Measurements from ENCODE around the gene CALCOCO1.
"Not testable (repeated sequence)": the region's sequence is repeated elsewhere in the genome, so short reads cannot be mapped to it uniquely, and the experiment has no call there.

The CALCOCO1 gene

DNA sequence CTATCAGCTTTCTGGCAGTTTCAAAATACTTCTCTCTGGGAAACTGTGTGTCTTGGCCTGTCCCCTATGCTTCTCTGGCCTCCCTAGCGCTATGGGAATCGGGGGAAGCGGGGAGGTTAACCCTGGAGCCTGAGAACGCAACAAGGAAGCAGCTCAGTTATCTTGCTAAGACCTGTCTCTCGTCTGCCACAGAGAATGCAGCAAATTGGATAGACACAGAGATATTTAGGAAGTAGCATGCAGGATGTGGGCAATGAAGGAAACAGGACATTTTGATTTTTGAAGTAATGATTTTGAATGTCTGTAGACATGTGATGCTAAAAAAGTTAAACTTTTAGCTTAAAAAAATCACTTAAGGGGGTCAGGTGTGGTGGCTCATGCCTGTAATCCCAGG lies 6.6 kb upstream of the CALCOCO1 start:
- no peak for DNase-seq (ENCODE audit: low read depth in 3 of 3)

DNA sequence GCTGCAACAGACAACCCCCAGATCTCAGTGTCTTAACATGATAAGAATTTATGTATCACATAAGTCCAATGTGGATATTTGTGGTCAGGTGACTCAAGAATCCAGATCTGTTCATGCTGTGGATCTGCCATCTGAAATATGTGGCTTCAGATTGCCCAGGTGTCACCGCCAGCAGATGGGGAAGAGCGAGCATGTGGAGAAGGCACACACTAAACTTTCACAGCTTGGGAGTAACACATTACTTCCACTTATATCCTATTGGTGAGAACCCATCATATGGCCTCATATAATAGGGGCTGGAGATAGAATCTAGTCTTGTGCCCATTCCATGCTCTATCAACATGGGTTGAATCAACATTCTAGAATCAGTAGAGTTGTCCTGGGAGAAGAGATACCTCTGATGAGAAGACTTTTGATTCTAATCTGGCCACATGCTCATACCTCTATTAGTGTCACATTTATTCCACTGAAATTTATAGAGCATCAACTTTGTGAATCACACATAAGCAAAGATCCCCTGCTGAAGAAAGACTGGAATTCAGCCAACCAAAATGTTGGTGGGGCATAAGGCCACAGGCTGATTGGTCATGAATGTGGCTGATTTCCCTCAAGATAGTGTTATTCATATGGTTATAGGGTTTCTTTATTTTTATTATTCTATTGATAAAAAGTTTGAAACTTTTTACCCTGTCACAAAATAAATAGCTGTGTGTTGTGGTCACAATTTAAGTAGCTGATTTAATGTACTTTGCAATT lies 6.0 kb upstream of the CALCOCO1 start:
- no peak for DNase-seq (ENCODE audit: low read depth in 3 of 3)

- no peak for DNase-seq (ENCODE audit: low read depth in 3 of 3)
Measured at GRCh38 chr12:53729644-53730043, 2.4 kb upstream of the CALCOCO1 start.

GRCh38 chr12:53728206-53728605 lies 954 bp upstream of the CALCOCO1 start:
- no peak for DNase-seq (ENCODE audit: low read depth in 3 of 3)

GRCh38 chr12:53726946-53727309 lies 324 bp downstream of the CALCOCO1 start:
- no peak for DNase-seq (ENCODE audit: low read depth in 3 of 3)

- no peak for DNase-seq (ENCODE audit: low read depth in 3 of 3)
Measured at GRCh38 chr12:53726341-53726740, 911 bp downstream of the CALCOCO1 start.

DNA sequence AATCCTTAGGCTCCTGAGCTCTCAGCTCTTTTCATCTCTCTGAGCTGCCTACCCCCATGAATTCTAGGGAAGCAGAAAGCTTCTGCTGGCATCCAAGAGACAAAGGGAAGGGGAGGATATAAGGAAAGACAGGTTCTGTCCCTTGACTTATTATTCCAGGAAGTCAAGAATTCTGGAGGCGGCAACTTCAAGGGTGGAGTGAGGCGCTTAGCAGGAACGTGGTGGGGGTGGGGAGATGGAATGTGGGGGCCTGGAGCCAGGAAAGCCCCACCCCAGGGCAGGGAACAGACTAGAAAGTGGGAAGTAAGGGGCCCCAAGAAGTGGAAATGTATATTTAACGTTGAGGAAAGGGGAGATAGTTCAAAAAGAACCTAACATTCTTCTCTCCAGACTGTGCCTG lies 1.4 kb downstream of the CALCOCO1 start:
- DNase-seq (ENCODE audit: low read depth in 3 of 3), result no peak

GRCh38 chr12:53722450-53723041 lies 4.7 kb downstream of the CALCOCO1 start:
- no peak for DNase-seq (ENCODE audit: low read depth in 3 of 3)

DNA sequence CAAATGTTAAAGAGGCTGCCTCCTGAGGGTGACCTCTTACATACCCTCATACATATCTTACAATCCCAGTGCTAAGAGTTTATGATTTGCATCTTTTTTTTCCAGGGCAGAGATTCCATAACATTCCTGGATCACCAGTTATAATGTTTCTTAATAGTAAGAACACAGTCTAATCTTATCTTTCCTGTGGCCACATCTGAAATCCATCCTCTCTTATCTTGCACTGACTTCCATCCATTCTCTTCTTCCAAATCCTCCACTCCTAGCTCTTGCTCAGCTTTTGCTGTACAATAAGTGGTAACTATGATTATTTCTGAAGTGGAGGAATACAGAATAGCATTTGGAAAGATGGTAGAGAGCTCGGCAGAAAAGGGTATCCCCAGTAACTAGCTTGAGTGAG lies 6.3 kb downstream of the CALCOCO1 start:
- no peak for DNase-seq (ENCODE audit: low read depth in 3 of 3)

- DNase-seq (ENCODE audit: low read depth in 3 of 3), result no peak
Measured at GRCh38 chr12:53719649-53720048, 7.6 kb downstream of the CALCOCO1 start.

DNA sequence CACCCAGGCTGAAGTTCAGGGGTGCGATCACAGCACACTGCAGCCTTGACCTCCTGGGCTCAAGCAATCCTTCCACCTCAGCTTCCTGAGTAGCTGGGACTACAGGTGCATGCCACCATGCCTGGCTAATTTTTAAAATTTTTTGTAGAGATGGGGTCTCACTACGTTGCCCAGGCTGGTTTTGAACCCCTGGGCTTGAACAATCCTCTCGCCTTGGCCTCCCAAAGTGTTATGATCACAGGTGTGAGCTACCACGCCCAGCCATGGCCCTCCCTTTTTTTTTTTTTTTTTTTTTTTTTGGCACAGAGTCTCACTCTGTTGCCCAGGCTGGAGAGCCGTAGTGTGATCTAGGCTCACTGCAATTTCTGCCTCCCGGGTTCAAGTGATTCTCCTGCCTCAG lies 8.7 kb downstream of the CALCOCO1 start:
- not testable (repeated sequence) for DNase-seq (ENCODE audit: low read depth in 3 of 3)

DNA sequence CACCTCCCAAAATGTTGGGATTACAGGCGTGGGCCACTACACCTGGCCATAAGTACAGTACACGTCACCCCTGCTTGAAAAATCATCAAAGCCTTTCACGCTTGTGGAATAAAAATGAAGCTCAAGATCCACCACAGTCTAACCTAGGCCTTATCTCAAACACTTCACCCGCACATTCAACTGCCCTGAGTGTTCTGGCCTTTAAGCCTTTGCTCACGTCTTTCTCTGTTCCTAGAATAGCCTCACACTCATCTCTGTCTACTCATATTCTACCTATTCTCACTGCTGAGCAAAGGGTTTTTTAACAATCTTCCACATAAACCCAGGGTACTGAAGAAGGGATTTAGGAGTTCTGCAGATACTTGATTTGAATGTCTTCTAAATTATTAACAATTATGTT lies 9.9 kb downstream of the CALCOCO1 start:
- DNase-seq (ENCODE audit: low read depth in 3 of 3), result no peak

- no peak for DNase-seq (ENCODE audit: low read depth in 3 of 3)
Measured at GRCh38 chr12:53714004-53714403, 13.2 kb downstream of the CALCOCO1 start.

- DNase-seq (ENCODE audit: low read depth in 3 of 3), result no peak
Measured at GRCh38 chr12:53713516-53713915, 13.7 kb downstream of the CALCOCO1 start.

DNA sequence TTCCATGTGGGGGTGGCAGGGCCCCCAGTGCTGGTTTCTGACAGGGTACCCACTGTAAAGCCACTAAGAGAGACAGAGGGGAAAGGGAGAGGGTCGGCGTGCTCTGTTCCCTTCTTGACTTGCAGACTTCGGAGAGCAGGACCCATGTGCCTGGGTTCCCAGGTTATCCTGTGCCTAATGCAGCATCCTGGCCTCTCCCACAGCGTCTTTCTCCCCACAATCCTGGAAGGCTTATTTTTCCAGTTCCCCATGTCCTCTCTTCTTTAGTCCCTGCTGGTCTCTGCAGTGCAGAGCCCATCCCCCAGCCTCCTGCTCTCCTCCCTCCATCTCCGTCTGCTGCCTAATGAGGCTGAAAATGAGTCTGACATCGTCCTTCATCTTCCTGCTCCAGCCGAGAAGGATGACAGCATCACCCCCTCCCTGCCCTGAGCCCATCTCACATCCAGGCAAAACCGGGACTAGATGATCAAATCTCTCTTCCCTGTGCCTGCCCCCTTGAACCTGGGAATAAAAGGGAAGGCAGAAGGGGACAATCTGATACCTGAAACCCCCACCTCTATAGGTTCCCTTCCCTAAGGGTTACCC lies 15.1 kb downstream of the CALCOCO1 start:
- DNase-seq (ENCODE audit: low read depth in 3 of 3), result no peak

- no peak for DNase-seq (ENCODE audit: low read depth in 3 of 3)
Measured at GRCh38 chr12:53710091-53710490, 17.2 kb downstream of the CALCOCO1 start.

DNA sequence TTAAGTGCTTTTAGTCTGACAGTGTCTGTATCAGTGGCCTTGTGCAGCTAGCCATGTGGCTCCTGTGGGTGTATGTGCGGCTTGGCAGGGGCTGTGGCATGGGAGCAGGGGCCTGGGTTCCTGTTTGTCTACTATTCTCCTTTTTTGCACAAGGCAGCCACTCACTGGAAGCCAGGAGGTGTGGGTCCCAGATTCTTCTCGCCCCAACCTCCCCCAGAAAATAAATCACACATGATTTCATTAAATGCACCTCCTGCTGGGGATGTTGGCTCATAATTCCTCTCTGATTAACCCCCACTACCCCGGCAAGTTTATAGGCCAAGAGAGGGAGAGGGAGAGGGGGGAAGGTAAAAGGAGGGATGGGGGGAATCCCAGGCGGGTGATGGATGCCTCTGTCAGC lies 17.6 kb downstream of the CALCOCO1 start:
- no peak for DNase-seq (ENCODE audit: low read depth in 3 of 3)

DNA sequence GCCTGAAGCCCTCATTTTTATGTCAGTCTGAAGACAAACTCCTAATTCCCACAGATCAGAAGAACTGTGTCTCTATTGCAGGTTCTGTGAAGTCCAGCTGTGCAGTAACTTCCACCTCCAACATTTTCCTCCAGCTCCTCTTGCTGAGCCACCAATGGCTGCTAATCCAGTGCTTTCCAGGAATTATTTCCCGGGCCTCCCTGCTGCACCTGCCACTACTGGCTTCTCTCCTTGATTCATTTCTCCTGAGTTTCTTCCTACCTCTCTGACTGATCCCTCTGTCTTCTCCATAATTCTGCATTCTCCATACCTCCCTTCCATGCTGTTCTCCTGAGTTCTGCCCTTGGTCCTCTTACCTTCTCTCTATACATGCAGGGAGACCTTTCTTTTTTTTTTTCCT lies 21.2 kb downstream of the CALCOCO1 start:
- no peak for DNase-seq (ENCODE audit: low read depth in 3 of 3)

- DNase-seq (ENCODE audit: low read depth in 3 of 3), result no peak
Measured at GRCh38 chr12:53703756-53704155, 23.5 kb downstream of the CALCOCO1 start.

DNA sequence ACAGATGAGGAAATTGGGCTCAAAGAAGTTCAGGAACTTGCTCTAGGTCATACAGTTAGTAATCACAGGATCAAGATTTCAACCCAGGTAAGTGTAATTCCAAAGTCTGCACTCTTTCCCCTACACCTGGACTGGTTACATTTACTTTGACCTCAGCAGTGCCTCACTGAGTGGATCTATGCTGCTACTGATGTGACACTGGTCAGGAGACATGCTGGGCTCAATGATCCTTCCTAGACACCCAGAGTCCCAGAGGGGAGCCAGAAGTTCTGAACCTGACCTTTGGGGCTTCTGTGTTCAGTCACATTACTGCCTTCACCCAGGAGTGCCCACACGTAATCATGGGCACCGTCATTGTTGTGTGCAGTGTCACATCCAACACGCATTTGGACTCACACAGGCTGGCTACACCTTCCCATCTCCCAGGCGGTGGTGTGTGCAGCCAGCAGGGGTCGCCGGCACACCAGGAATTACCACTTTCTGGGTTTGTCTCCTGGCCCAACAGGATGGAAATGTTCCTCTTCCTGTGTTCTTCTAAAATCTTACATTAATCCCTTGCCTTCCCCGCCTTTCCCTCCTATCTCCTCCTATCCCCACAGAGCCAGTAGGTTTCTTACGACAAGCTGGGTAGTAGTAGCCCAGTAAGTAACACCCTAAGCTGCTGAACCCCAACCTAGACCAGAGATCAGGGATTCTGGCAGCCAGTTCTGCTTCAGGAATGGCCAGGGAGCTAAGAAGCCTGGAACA lies 25.6 kb downstream of the CALCOCO1 start:
- DNase-seq (ENCODE audit: low read depth in 3 of 3), result peak; percentile 57 to 60 (median 58)

- no peak for DNase-seq (ENCODE audit: low read depth in 3 of 3)
Measured at GRCh38 chr12:53700567-53700966, 26.7 kb downstream of the CALCOCO1 start.

DNA sequence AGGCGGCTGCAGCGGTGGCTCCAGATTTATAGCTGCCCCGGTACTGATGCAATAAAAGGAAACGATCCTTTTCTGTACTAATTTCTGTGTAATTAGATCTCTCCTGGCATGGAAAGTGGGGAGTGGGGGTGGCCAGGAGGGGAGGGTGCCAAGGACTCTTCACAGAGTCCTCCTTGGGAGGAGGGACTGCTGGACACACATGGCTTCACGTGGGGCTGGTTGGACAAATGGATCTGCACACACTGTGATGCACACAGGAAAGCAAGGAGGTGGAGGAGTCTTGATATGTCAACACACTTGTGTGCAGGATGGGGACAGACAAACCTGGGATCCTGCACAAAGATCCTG lies 27.6 kb downstream of the CALCOCO1 start:
- DNase-seq (ENCODE audit: low read depth in 3 of 3), result no peak
